ENCODE data around the gene HTRA2. TPM values are rescaled to one million over a fixed set of nuclear protein-coding genes. Genes with fewer than 3 reads are reported as not detected.
"Not testable (repeated sequence)": the region's sequence is repeated elsewhere in the genome, so short reads cannot be mapped to it uniquely, and the experiment has no call there.

HTRA2 gene
- total RNA-seq (ENCODE audit: low replicate concordance), result 30.7 and 42.7 TPM in 2 replicates
- long read RNA-seq, partial matches to known transcripts, result 3 of 10 reads
- long read RNA-seq, other reads (novel, unspliced or antisense), result 1 of 10 reads

GRCh38 chr2:74529357-74530238 is at the start of gene HTRA2, which contains the start of gene AUP1:
Gene HTRA2 (plus strand): TSS chr2:74529933. CDS start chr2:74530007, 74 bp downstream.
Gene AUP1 (minus strand): TSS chr2:74529706. CDS start chr2:74529629, 77 bp downstream.
- no peaks in the 10 kb centered on the region for H3K27me3 Mint-ChIP-seq

GRCh38 chr2:74481431-74481830 is 48.3 kb upstream of the HTRA2 start:
- Mint-ChIP-seq H3K27me3 (no peaks in the 10 kb centered on the region), H3K4me3 (peak overlapping the region; percentile 100), H3K4me1 (ENCODE audit: unreplicated experiment) (peaks cover 21% of the 10 kb centered on the region), H3K27ac (no peak overlapping the region), H3K36me3 (peaks cover 12% of the 10 kb centered on the region), H3K9me3 (no peaks in the 10 kb centered on the region)
- no peak for TF ChIP-seq CTCF (conservative IDR thresholded peaks at IDR 0.05)
- no peak for DNase-seq (ENCODE audit: extremely low spot score, unreplicated experiment)

More at GRCh38 chr2:74529357-74530238, at the start of gene HTRA2, which contains the start of gene AUP1:
- peaks cover 17% of the 10 kb centered on the region for H3K36me3 Mint-ChIP-seq
- no peaks in the 10 kb centered on the region for H3K9me3 Mint-ChIP-seq
- H3K27ac Mint-ChIP-seq, result peak within 1 kb of the TSS; percentile 89
- DNase-seq (ENCODE audit: extremely low spot score, unreplicated experiment), result peak; percentile 98
- H3K4me3 Mint-ChIP-seq, result peak within 1 kb of the TSS; percentile 98
- no peak for TF ChIP-seq CTCF (conservative IDR thresholded peaks at IDR 0.05)
- peaks cover 29% of the 10 kb centered on the region for H3K4me1 Mint-ChIP-seq (ENCODE audit: unreplicated experiment)

- peaks cover 12% of the 10 kb centered on the region for H3K36me3 Mint-ChIP-seq
- no peak for DNase-seq (ENCODE audit: extremely low spot score, unreplicated experiment)
- H3K27me3 Mint-ChIP-seq, result no peaks in the 10 kb centered on the region
- H3K4me1 Mint-ChIP-seq (ENCODE audit: unreplicated experiment), result peaks cover 21% of the 10 kb centered on the region
- no peaks in the 10 kb centered on the region for H3K9me3 Mint-ChIP-seq
- H3K4me3 Mint-ChIP-seq, result peak overlapping the region; percentile 100
- no peak for TF ChIP-seq CTCF (conservative IDR thresholded peaks at IDR 0.05)
- H3K27ac Mint-ChIP-seq, result peak overlapping the region; percentile 98
Observed at GRCh38 chr2:74481961-74482800, 47.6 kb upstream of the HTRA2 start.

GRCh38 chr2:74482801-74483674 is 46.7 kb upstream of the HTRA2 start, which contains the start of the genes CCDC142 and TTC31:
Gene CCDC142 (minus strand): TSS chr2:74482998. CDS start chr2:74482837, 161 bp downstream.
Gene TTC31 (plus strand): TSS chr2:74483081. CDS start chr2:74483096, 15 bp downstream.
- H3K9me3 Mint-ChIP-seq, result no peaks in the 10 kb centered on the region
- peak within 1 kb of the TSS; percentile 100 for H3K4me3 Mint-ChIP-seq
- peak within 1 kb of the TSS; percentile 98 for H3K27ac Mint-ChIP-seq
- no peaks in the 10 kb centered on the region for H3K27me3 Mint-ChIP-seq
- peak; percentile 95 for TF ChIP-seq CTCF (conservative IDR thresholded peaks at IDR 0.05)
- DNase-seq (ENCODE audit: extremely low spot score, unreplicated experiment), result peak; percentile 92
- H3K4me1 Mint-ChIP-seq (ENCODE audit: unreplicated experiment), result peaks cover 21% of the 10 kb centered on the region
- H3K36me3 Mint-ChIP-seq, result peaks cover 12% of the 10 kb centered on the region

GRCh38 chr2:74483675-74484164 is 46.0 kb upstream of the HTRA2 start:
- not testable (repeated sequence) for H3K9me3 Mint-ChIP-seq; H3K27me3 Mint-ChIP-seq; DNase-seq (ENCODE audit: extremely low spot score, unreplicated experiment)
- Mint-ChIP-seq H3K27ac (peak overlapping the region; percentile 98), H3K4me1 (ENCODE audit: unreplicated experiment) (peaks cover 21% of the 10 kb centered on the region), H3K36me3 (peaks cover 12% of the 10 kb centered on the region), H3K4me3 (peak overlapping the region; percentile 100)
